RKO (cell line): ENCODE measurements around the gene ASPHD1.
"Not testable (repeated sequence)": the region's sequence is repeated elsewhere in the genome, so short reads cannot be mapped to it uniquely, and the experiment has no call there.

ENCODE experiments used
- DNase-seq: peaks from one replicate; pipeline ENCODE4 v3.0.0-alpha.2; 2016; ENCODE audit warnings: low spot score

The ASPHD1 gene

GRCh38 chr16:29907973-29908372 is 7.7 kb downstream of the ASPHD1 start:
- DNase-seq: no peak

- DNase-seq: no peak
Observed at GRCh38 chr16:29908719-29909220, 8.5 kb downstream of the ASPHD1 start.

GRCh38 chr16:29909391-29909790 is 9.1 kb downstream of the ASPHD1 start:
- no peak for DNase-seq

- DNase-seq: not testable (repeated sequence)
Observed at GRCh38 chr16:29909851-29910250, 9.6 kb downstream of the ASPHD1 start.

GRCh38 chr16:29910819-29911675 is 10.8 kb downstream of the ASPHD1 start:
- DNase-seq: no peak

GRCh38 chr16:29911676-29912010 is 11.4 kb downstream of the ASPHD1 start:
- DNase-seq: no peak

- DNase-seq: no peak
Observed at GRCh38 chr16:29912087-29912486, 11.8 kb downstream of the ASPHD1 start.

GRCh38 chr16:29913514-29913913 is 13.2 kb downstream of the ASPHD1 start:
- DNase-seq: no peak

GRCh38 chr16:29915590-29916247 is 15.4 kb downstream of the ASPHD1 start:
- DNase-seq: no peak

GRCh38 chr16:29916979-29917378 is 16.7 kb downstream of the ASPHD1 start:
- DNase-seq: no peak

GRCh38 chr16:29920288-29921033 is 20.2 kb downstream of the ASPHD1 start:
- DNase-seq: no peak

- no peak for DNase-seq
Observed at GRCh38 chr16:29921034-29921385, 20.7 kb downstream of the ASPHD1 start.

- DNase-seq: no peak
Observed at GRCh38 chr16:29922326-29922725, 22.0 kb downstream of the ASPHD1 start.

- DNase-seq: no peak
Observed at GRCh38 chr16:29922986-29923501, 22.8 kb downstream of the ASPHD1 start.

- peak; percentile 40 for DNase-seq
Observed at GRCh38 chr16:29925105-29925756, 24.9 kb downstream of the ASPHD1 start.

- peak; percentile 83 for DNase-seq
Observed at GRCh38 chr16:29925781-29926710, 25.8 kb downstream of the ASPHD1 start, which contains the start of gene KCTD13. Gene KCTD13 (minus strand): TSS chr16:29926226. CDS start chr16:29926033, 193 bp downstream.

- DNase-seq: peak; percentile 58
Observed at GRCh38 chr16:29926711-29927052, 26.4 kb downstream of the ASPHD1 start.

GRCh38 chr16:29927070-29927905 is 27.0 kb downstream of the ASPHD1 start:
- DNase-seq: no peak

- not testable (repeated sequence) for DNase-seq
Observed at GRCh38 chr16:29931750-29932149, 31.5 kb downstream of the ASPHD1 start.

GRCh38 chr16:29940656-29941055 is 40.4 kb downstream of the ASPHD1 start:
- no peak for DNase-seq
